Measurements from ENCODE around the gene TRIM52. TPM values are rescaled to one million over a fixed set of nuclear protein-coding genes. Genes with fewer than 3 reads are reported as not detected.

TRIM52 gene
- 6.1 and 10.4 TPM in 2 replicates for total RNA-seq

GRCh38 chr5:181260720-181261319 lies at the start of gene TRIM52:
Gene TRIM52, minus strand, starts transcription at chr5:181261143. Its CDS starts 330 bp downstream, at chr5:181260813.

GRCh38 chr5:181243564-181244343 lies 17.2 kb downstream of the TRIM52 start, which contains the start of gene RACK1:
Gene RACK1, minus strand, starts transcription at chr5:181243906. Its CDS starts 106 bp downstream, at chr5:181243800.

GRCh38 chr5:181223058-181223728 lies 37.8 kb downstream of the TRIM52 start, which contains the start of gene TRIM41:
Gene TRIM41, plus strand, starts transcription at chr5:181223281. Its CDS starts 719 bp downstream, at chr5:181224000.

Small RNAs within 50 kb of the gene (small RNA-seq; reads per million reads assigned to genes)
- not detected for gene MIR4638
- not detected for gene RNU6-705P
- not detected for gene SNORD95
- not detected for gene SNORD96A

Other genes starting within 250 kb of the TRIM52 start
- gene BTNL9, start 220.9 kb downstream of the TRIM52 start, total RNA-seq: not detected in 2 replicates
- not detected in 2 replicates for gene OR2V1, start 130.0 kb downstream of the TRIM52 start, total RNA-seq
- gene OR2V2, start 113.6 kb downstream of the TRIM52 start, total RNA-seq: not detected in 2 replicates
- gene TRIM7, start 55.9 kb downstream of the TRIM52 start, total RNA-seq: 2.1 and 4.0 TPM in 2 replicates
- 10.7 and 12.1 TPM in 2 replicates for gene TRIM41, start 37.9 kb downstream of the TRIM52 start, total RNA-seq
- 4,235 and 4,240 TPM in 2 replicates for gene RACK1, start 17.2 kb downstream of the TRIM52 start, total RNA-seq
- 0.32 TPM in 1 of 2 replicates, not detected in the other for gene OR4F3, start 106.1 kb upstream of the TRIM52 start, total RNA-seq